Vagina (tissue), 2 donors: ENCODE measurements around the gene ANKRD60. TPM values are rescaled to one million over a fixed set of nuclear protein-coding genes. Genes with fewer than 3 reads are reported as not detected.

Experiments
- DNase-seq, 2 donors: peaks; one replicate each; pipeline ENCODE4 v3.0.0-alpha.2; 2017; ENCODE audit errors: extremely low spot score in 2 of 2
- H3K27ac ChIP-seq: fragments of 200-600 bp; sonication (generic); one replicate; pipeline ENCODE4 v1.5.1; 2019
- H3K27me3 ChIP-seq: fragments of 200-600 bp; sonication (generic); one replicate; pipeline ENCODE4 v1.5.1; 2019
- H3K36me3 ChIP-seq, 2 donors: fragments of 200-600 bp; sonication (generic); one replicate each; pipeline ENCODE4 v1.5.1; 2017 to 2019
- H3K4me1 ChIP-seq: fragments of 200-600 bp; sonication (generic); one replicate; pipeline ENCODE4 v1.5.1; 2019
- H3K4me3 ChIP-seq, 2 donors: fragments of 200-600 bp; sonication (generic); 1 replicate in 1 of 2; 2 replicates in 1 of 2; pipeline ENCODE4 v1.5.1; 2016 to 2019
- H3K9me3 ChIP-seq: fragments of 200-600 bp; sonication (generic); one replicate; pipeline ENCODE4 v1.5.1; 2019
- POLR2A ChIP-seq, 2 donors: fragments of 450-650 bp; IDR thresholded peaks; one replicate each; pipeline ENCODE4 v1.6.1; 2017; ENCODE audit warnings: antibody characterized with exemption in 2 of 2, mild to moderate bottlenecking in 2 of 2, moderate library complexity in 2 of 2
- POLR2AphosphoS5 ChIP-seq, 2 donors: sonication (generic); formaldehyde crosslinking; IDR thresholded peaks; one replicate each; pipeline ENCODE4 v1.9.0; 2017; ENCODE audit warnings: antibody characterized with exemption in 2 of 2, mild to moderate bottlenecking in 2 of 2, low read depth in 1 of 2; ENCODE audit not compliant: insufficient read depth in 1 of 2
- intact Hi-C: fragments of 100-400 bp; cut with DNase I; formaldehyde crosslinking; loops from one replicate; pipeline ENCODE4 v1.15.1; 2023
- total RNA-seq: library from RNA; depleted of rRNA; stranded (reverse); fragments of >200 nt; gene quantifications from one replicate; pipeline ENCODE4 v1.2.3, GENCODE V29; 2016
- TF ChIP-seq, protein P1 (sequence below), 3 experiments: fragments of 450-650 bp in 2 of 3; fragments of 200-600 bp in 1 of 3; sonication (generic) in 1 of 3; IDR thresholded peaks; one replicate each; pipeline ENCODE4 v1.5.1; 2017 to 2019; ENCODE audit warnings: antibody characterized with exemption in 3 of 3, mild to moderate bottlenecking in 2 of 3, moderate library complexity in 2 of 3

ANKRD60 gene
- total RNA-seq, 1 donor from 2014 or later = not detected

DNA sequence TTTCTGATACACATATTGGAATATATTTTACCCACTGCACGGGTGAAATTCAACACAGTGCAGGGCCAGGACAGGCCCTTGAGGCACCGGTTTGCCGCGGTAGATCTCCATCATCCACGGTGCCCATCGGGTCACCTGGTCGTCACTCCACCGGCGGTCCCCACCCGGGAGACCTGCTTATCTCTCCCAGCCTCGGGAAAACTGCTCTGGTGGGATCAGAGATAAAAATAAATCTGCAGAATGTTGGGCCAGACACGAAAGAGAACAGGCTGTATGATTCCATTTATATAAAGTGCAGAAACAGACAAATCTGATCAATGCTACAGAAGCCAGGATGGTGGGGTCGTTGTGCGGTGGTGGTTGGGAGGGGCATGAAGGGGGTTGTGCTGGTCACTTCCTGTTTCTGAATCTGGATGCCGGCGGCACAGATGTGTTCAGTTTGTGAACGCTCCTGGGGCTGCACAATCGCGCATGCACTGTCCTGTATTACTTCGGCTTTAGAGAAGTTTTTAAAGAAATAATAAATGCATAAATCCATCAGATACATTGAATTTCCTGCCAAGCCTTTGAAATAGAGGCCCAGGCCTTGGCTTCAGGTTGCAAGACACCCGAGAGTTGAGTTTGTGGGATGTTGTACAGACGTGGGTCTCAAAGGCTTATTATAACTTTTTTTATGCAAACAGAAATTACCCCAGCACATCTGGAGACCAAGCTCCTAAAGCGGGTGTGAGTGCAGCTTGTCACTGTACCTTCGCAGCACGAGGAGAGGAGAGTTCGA, 54.3 kb downstream of the ANKRD60 start:
- H3K27ac ChIP-seq = peak overlapping the region; percentile 91
- no peaks in the 10 kb centered on the region for H3K27me3 ChIP-seq
- no peaks in the 10 kb centered on the region for H3K9me3 ChIP-seq
- intact Hi-C loops = loop anchor here (10.0 kb wide), 1 partner anchor 299 kb away; no protein-coding TSS in a partner anchor
- H3K4me3 ChIP-seq = peak overlapping the region; percentile 7 to 13
- DNase-seq = no peak
- H3K4me1 ChIP-seq = peaks cover 32% of the 10 kb centered on the region
- TF ChIP-seq, protein P1, sequence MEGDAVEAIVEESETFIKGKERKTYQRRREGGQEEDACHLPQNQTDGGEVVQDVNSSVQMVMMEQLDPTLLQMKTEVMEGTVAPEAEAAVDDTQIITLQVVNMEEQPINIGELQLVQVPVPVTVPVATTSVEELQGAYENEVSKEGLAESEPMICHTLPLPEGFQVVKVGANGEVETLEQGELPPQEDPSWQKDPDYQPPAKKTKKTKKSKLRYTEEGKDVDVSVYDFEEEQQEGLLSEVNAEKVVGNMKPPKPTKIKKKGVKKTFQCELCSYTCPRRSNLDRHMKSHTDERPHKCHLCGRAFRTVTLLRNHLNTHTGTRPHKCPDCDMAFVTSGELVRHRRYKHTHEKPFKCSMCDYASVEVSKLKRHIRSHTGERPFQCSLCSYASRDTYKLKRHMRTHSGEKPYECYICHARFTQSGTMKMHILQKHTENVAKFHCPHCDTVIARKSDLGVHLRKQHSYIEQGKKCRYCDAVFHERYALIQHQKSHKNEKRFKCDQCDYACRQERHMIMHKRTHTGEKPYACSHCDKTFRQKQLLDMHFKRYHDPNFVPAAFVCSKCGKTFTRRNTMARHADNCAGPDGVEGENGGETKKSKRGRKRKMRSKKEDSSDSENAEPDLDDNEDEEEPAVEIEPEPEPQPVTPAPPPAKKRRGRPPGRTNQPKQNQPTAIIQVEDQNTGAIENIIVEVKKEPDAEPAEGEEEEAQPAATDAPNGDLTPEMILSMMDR (IDR thresholded peaks at IDR 0.05) = no peak
- TF ChIP-seq POLR2AphosphoS5 (IDR thresholded peaks at IDR 0.05; ENCODE audit: insufficient read depth in 1 of 2, low read depth in 1 of 2) = no peak
- no peaks in the 10 kb centered on the region for H3K36me3 ChIP-seq

DNA sequence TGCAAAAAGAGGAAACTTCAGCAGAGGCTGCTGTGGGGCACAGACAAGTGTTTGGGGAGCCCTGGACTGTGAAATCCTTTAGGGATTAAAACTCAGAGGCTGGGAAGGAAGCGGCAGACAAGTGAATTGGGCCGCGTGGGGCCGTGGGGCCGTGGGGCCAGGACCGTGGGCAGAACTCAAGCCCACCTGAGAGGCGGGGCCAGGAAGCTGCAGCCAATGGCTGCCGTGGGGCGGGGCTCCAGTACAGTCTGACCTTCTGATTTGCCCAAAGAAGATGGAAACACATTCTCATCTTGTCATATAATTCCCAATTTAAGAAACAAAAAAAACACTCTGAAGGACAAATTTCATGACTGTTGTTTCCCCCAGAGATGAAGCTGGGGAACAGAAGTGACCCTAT, 55.4 kb downstream of the ANKRD60 start:
- no peak overlapping the region for H3K27ac ChIP-seq
- no peak for TF ChIP-seq POLR2AphosphoS5 (IDR thresholded peaks at IDR 0.05; ENCODE audit: insufficient read depth in 1 of 2, low read depth in 1 of 2)
- TF ChIP-seq, protein P1 (IDR thresholded peaks at IDR 0.05) = no peak
- no peak for TF ChIP-seq POLR2A (IDR thresholded peaks at IDR 0.05)
- H3K4me1 ChIP-seq = peaks cover 22% of the 10 kb centered on the region
- no peak overlapping the region for H3K4me3 ChIP-seq
- H3K9me3 ChIP-seq = no peaks in the 10 kb centered on the region
- no peak for DNase-seq
- H3K36me3 ChIP-seq = no peaks in the 10 kb centered on the region
- intact Hi-C loops = loop anchor here (10.0 kb wide), 1 partner anchor 298 kb away; no protein-coding TSS in a partner anchor
- H3K27me3 ChIP-seq = no peaks in the 10 kb centered on the region

DNA sequence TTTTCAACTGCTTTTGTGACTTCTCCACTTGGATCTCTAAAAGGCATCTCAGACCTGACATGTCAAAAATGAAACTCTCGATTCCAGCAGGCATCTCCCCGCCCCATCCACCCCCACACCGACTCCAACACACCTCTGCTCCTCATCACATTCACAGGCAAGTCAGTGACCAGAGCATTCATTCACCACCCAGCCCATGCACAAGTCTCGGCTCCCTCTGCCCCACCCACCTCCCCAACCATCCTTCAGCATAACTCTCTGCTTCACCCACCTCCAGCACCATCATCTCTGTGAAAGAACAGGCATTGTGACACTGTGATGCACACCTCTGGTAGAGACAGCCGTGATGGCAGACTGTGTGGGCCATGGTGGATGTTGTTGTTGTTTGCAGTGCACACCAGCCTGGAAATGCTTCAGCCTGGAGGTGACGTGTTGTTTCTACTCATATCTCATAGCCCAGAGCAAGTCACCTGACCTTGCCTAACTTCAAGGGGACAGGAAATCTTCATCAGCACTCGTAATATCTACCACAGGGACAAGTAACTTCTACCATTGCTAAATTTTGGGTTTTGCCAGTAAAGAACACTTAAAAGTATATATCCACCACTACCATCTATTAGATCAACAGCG, 56.5 kb downstream of the ANKRD60 start:
- intact Hi-C loops = loop anchor here (10.0 kb wide), 1 partner anchor 297 kb away; no protein-coding TSS in a partner anchor
- DNase-seq = no peak
- Histone ChIP-seq H3K27me3 (no peaks in the 10 kb centered on the region), H3K4me3 (no peak overlapping the region), H3K9me3 (no peaks in the 10 kb centered on the region), H3K27ac (no peak overlapping the region), H3K36me3 (no peaks in the 10 kb centered on the region), H3K4me1 (peaks cover 22% of the 10 kb centered on the region)
- TF ChIP-seq POLR2AphosphoS5 (IDR thresholded peaks at IDR 0.05; ENCODE audit: insufficient read depth in 1 of 2, low read depth in 1 of 2) (no peak), POLR2A (IDR thresholded peaks at IDR 0.05) (no peak)
- TF ChIP-seq, protein P1 (IDR thresholded peaks at IDR 0.05) = no peak

DNA sequence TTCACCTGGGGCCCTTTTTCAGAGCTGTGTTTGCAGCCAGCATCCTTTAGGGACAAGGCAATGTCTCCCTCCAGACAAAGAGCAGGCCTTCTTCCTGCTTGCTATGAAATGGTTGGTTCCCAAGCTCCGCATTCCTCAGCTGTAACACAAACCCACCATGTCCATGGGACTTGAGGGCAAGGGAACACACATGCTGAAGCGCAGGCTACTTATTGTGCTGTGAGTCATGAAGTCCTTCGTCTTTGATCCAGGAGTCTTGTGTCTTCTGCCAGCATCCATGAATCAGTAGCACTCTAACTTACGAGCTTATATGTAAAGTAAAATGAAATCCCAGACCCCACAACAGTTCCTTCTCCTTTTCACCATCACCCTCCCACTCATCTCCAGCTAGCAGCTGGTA, 59.0 kb downstream of the ANKRD60 start:
- DNase-seq = no peak
- H3K27ac ChIP-seq = peak overlapping the region; percentile 42
- intact Hi-C loops = no loop called here
- H3K36me3 ChIP-seq = no peaks in the 10 kb centered on the region
- TF ChIP-seq, protein P1 (IDR thresholded peaks at IDR 0.05) = no peak
- TF ChIP-seq POLR2AphosphoS5 (IDR thresholded peaks at IDR 0.05; ENCODE audit: insufficient read depth in 1 of 2, low read depth in 1 of 2) (no peak), POLR2A (IDR thresholded peaks at IDR 0.05) (no peak)
- H3K4me3 ChIP-seq = no peak overlapping the region
- no peaks in the 10 kb centered on the region for H3K27me3 ChIP-seq
- H3K9me3 ChIP-seq = no peaks in the 10 kb centered on the region
- H3K4me1 ChIP-seq = peaks cover 4% of the 10 kb centered on the region

DNA sequence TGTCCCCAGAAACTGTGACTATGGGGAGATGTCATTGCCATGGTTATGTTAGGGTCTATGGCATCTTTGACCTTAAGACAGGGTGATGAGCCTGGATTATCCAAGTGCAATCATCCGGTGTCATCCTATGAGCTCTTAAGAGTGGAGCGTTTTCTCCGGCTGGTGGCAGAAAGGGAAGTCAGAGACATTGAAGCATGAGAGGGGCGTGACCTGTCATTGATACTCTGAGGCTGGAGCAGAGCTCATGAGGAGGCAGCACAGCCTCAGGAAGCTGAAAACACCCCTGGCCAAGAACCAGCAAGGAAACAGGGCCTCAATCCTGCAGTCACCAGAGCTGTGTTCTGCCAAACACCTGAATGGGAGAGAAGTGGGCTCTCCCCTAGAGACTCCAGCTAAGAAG, 59.6 kb downstream of the ANKRD60 start:
- no peak for DNase-seq
- Histone ChIP-seq H3K4me3 (no peak overlapping the region), H3K36me3 (no peaks in the 10 kb centered on the region), H3K4me1 (no peaks in the 10 kb centered on the region), H3K9me3 (no peaks in the 10 kb centered on the region), H3K27me3 (no peaks in the 10 kb centered on the region), H3K27ac (peak overlapping the region; percentile 42)
- TF ChIP-seq, protein P1 (IDR thresholded peaks at IDR 0.05) = no peak
- no peak for TF ChIP-seq POLR2A (IDR thresholded peaks at IDR 0.05)
- no peak for TF ChIP-seq POLR2AphosphoS5 (IDR thresholded peaks at IDR 0.05; ENCODE audit: insufficient read depth in 1 of 2, low read depth in 1 of 2)
- intact Hi-C loops = no loop called here
